Bronchial epithelial cell (primary cell): ENCODE data around the gene ISG15. TPM values are rescaled to one million over a fixed set of nuclear protein-coding genes. Genes with fewer than 3 reads are reported as not detected.

Source experiments
- DNase-seq: peaks from one replicate; pipeline ENCODE4 v3.0.0-alpha.2; 2010; ENCODE audit warnings: low read depth
- FAIRE-seq: peaks from 2 replicates; lab custom pipeline; 2011; peaks lifted over from hg19 to GRCh38; lab: Jason Lieb, UNC
- H3K27me3 ChIP-seq: 2 replicates; pipeline ENCODE4 v1.5.1; 2011; ENCODE audit warnings: low read length; ENCODE audit not compliant: control insufficient read depth, insufficient read depth
- H3K36me3 ChIP-seq: 2 replicates; pipeline ENCODE4 v1.5.1; 2011; ENCODE audit warnings: low read length; ENCODE audit not compliant: control insufficient read depth, insufficient read depth
- H3K4me3 ChIP-seq: 2 replicates; pipeline ENCODE4 v1.5.1; 2011; ENCODE audit warnings: mild to moderate bottlenecking, low read depth, low read length, control low read depth
- total RNA-seq: library from RNA; depleted of rRNA; stranded (reverse); fragments of >200 nt; gene quantifications from 2 replicates; pipeline ENCODE4 v1.2.1, GENCODE V29; 2014
- TF ChIP-seq, protein P1 (sequence below): IDR thresholded peaks from 2 replicates; pipeline ENCODE4 v1.5.1; 2011; ENCODE audit warnings: mild to moderate bottlenecking, moderate library complexity, low read length, control low read depth, inconsistent platforms; ENCODE audit not compliant: insufficient read depth, severe bottlenecking

Gene ISG15
- total RNA-seq, 1 donor from 2014 or later = 18.2 TPM

DNA sequence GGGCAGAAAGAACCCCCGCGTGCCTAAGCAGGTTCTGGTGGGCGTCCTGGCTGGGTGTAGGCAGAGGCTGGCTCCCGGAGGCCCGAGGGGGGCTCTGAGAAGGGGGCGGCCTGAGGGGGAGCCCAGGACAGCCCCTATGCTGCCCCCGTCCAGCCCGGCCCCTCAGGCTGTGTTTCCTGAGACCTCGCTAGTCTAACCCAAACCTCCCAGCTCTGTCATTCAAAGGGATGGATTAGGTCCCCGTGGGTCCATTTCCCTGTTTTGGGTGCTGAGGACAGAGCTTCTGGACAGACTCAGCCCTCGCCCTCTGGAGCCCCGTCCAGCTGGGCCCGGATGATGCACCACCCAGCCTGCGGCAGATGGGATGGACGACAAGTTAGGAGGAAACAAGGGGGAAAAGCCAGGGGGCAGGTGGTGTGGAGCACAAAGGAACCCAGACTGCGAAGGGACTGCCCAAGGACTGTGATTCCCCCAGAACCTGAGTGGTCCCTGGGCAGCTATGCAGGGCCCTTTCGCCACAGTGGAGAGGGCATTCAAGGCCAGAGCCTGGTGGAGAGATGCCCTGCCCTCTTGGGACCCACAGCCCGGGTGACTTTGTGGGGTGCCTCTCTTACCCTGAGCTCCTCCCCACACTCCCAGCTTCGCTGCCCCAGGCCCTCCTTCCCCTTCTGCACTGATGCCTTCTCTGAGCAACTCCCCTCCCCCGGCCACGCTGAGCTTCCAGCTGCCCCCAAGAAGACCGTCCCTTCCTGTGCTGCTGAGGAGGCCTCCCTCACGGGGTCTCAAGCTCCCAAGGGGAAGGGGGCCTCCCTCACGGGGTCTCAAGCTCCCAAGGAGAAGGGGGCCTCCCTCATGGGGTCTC lies 16.2 kb upstream of the ISG15 start:
- DNase-seq (no peak), FAIRE-seq (no peak)
- H3K27me3 ChIP-seq = no peaks in the 10 kb centered on the region

DNA sequence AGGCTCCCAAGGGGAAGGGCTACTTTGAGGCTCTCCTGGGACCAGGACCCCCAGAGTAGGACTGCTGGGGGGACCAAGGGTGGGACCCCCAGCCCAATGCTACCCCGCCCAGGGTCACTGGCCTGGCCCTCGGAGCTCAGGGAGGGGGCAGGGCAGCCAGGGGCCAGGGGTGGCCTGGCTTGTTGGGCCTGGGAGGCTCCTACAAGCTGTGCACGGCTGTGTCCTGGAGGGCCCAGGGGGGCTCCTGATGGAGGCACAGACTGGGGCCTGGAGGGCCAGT lies 15.6 kb upstream of the ISG15 start:
- FAIRE-seq = no peak

More for the DNA sequence above, 16.2 kb upstream of the ISG15 start:
- Histone ChIP-seq H3K4me3 (no peak overlapping the region), H3K36me3 (no peaks in the 10 kb centered on the region)
- TF ChIP-seq, protein P1, sequence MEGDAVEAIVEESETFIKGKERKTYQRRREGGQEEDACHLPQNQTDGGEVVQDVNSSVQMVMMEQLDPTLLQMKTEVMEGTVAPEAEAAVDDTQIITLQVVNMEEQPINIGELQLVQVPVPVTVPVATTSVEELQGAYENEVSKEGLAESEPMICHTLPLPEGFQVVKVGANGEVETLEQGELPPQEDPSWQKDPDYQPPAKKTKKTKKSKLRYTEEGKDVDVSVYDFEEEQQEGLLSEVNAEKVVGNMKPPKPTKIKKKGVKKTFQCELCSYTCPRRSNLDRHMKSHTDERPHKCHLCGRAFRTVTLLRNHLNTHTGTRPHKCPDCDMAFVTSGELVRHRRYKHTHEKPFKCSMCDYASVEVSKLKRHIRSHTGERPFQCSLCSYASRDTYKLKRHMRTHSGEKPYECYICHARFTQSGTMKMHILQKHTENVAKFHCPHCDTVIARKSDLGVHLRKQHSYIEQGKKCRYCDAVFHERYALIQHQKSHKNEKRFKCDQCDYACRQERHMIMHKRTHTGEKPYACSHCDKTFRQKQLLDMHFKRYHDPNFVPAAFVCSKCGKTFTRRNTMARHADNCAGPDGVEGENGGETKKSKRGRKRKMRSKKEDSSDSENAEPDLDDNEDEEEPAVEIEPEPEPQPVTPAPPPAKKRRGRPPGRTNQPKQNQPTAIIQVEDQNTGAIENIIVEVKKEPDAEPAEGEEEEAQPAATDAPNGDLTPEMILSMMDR = no peak

DNA sequence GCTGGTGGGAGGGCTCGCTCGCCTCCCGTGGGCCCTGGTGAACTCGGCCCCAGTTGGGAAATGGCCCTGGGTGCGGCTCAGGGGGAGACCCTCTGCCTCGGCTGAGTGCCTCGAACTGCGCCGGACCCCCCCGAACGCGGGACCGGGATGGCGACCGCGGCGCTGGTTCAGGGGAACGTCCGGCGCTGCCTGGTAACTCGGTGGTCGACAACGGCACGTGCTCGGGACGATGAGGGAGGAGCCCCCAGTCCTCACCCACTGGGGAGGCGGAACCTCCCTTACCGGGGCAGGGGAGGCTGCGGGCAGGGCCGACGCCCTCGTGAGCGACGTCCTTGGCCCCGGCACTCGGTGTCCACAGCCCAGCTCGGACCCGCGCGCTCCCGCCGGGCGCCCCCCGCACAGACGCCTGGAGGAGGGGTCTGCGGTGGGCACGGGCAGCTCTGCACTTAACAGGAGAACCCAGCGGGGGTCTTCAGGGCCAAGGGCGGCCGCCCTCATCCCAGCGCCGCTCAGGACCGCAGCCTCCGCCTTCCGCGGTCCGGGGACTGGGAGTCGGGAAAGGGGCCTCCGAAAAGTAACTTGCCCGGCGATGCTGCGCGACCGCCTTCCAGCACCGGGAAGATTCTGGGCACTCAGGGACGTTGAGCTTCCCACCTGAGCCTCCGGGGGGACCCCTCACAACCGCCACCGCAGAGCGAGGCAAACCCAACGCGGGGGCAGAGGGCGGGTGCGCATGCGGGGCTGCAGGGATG lies 15.1 kb upstream of the ISG15 start:
- DNase-seq (no peak), FAIRE-seq (no peak)
- H3K4me3 ChIP-seq = peak overlapping the region; percentile 72
- TF ChIP-seq, protein P1 = no peak
- no peaks in the 10 kb centered on the region for H3K36me3 ChIP-seq
- no peaks in the 10 kb centered on the region for H3K27me3 ChIP-seq

More for the DNA sequence above, 15.6 kb upstream of the ISG15 start:
- Histone ChIP-seq H3K27me3 (no peaks in the 10 kb centered on the region), H3K36me3 (no peaks in the 10 kb centered on the region), H3K4me3 (no peak overlapping the region)
- TF ChIP-seq, protein P1 = no peak
- no peak for DNase-seq

DNA sequence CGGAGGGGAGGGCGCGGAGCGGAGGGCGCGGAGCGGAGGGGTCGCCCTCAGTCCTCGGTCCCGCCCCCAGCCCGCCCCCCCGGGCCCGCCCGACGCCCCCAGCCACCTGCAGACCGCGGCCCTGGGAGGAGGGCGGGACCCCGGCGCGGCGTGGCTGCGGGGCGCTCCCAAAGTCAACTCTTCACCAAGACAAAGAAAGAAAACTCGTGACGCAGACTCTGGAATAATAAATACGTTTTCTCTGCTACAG lies 14.6 kb upstream of the ISG15 start:
- Histone ChIP-seq H3K4me3 (peak overlapping the region; percentile 72), H3K27me3 (no peaks in the 10 kb centered on the region), H3K36me3 (no peaks in the 10 kb centered on the region)
- DNase-seq = no peak
- no peak for FAIRE-seq
- TF ChIP-seq, protein P1 = no peak

DNA sequence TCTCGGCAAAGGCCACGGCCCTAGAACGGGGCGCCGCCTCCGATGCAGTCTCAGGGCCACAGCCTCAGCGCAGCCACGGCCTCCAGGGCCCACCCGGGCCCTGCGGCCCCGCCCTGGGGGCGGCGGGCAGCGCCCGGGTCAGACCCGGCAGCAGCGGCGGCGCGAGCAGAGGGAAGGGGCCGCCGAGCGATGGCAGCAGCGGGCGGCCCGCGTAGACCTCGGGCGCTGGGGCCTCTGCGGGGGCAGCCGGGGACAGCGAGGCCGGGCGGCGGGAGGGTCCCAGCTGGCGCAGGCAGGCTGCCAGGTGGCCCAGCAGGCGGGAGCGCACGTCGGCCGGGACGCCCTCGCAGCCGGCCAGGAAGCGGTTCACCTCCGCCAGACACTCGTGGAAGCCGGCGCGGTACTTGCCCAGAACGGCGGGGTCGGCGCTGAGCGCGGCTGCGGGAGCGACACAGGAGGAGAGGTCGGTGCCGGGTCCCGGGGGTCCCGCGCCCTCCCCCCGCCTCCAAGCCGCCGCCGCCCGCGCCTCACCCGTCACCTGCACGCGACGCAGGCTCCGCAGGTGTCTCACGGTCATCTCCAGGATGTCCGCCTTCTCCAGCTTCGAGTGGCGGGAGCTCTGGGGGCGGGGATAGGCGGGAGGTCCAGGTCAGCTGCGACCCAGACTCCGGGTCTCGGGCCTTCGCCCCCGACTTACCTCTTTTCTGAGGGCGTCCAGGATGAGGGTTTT lies 14.1 kb upstream of the ISG15 start:
- H3K36me3 ChIP-seq = no peaks in the 10 kb centered on the region
- FAIRE-seq = no peak
- no peak for DNase-seq
- H3K4me3 ChIP-seq = peak overlapping the region; percentile 72
- H3K27me3 ChIP-seq = no peaks in the 10 kb centered on the region
- TF ChIP-seq, protein P1 = no peak
